GM23338 (cell line): ENCODE results near the gene CERS3.

ENCODE experiments used
- EZH2 ChIP-seq: fragments of 200-600 bp; sonication (generic); IDR thresholded peaks from one replicate; pipeline ENCODE4 v1.8.0; 2017; ENCODE audit warnings: antibody characterized with exemption, mild to moderate bottlenecking, low read depth; ENCODE audit not compliant: unreplicated experiment
- EZH2phosphoT487 ChIP-seq: fragments of 200-600 bp; sonication (generic); IDR thresholded peaks from one replicate; pipeline ENCODE4 v1.8.1; 2018; ENCODE audit warnings: antibody characterized with exemption; ENCODE audit not compliant: unreplicated experiment
- JUNB ChIP-seq: IDR thresholded peaks from one replicate; pipeline ENCODE4 v1.6.1; 2016; ENCODE audit warnings: antibody characterized with exemption; ENCODE audit not compliant: unreplicated experiment
- NANOG ChIP-seq: IDR thresholded peaks from 2 replicates; pipeline ENCODE4 v1.6.1; 2016; ENCODE audit warnings: antibody characterized with exemption, borderline replicate concordance
- POLR2AphosphoS5 ChIP-seq: IDR thresholded peaks from 2 replicates; pipeline ENCODE4 v1.6.1; 2016; ENCODE audit warnings: antibody characterized with exemption, low read depth
- STAT1 ChIP-seq: IDR thresholded peaks from one replicate; pipeline ENCODE4 v1.6.1; 2016; ENCODE audit warnings: antibody characterized with exemption; ENCODE audit not compliant: unreplicated experiment
- TF ChIP-seq, protein P1 (sequence below), 2 experiments: fragments of 200-600 bp in 1 of 2; sonication (generic) in 1 of 2; conservative IDR thresholded peaks; 2 replicates each; pipeline versions ENCODE4 v1.5.1 to v1.6.1; 2016 to 2017; ENCODE audit warnings: antibody characterized with exemption in 2 of 2, low read depth in 2 of 2, mild to moderate bottlenecking in 2 of 2, moderate library complexity in 1 of 2
- TF ChIP-seq, protein P2 (sequence below): IDR thresholded peaks from one replicate; pipeline ENCODE4 v1.6.1; 2018; ENCODE audit warnings: antibody characterized with exemption; ENCODE audit not compliant: unreplicated experiment
- TF ChIP-seq, protein P3 (sequence below): IDR thresholded peaks from 2 replicates; pipeline ENCODE4 v1.6.1; 2016; ENCODE audit warnings: antibody characterized with exemption

DNA sequence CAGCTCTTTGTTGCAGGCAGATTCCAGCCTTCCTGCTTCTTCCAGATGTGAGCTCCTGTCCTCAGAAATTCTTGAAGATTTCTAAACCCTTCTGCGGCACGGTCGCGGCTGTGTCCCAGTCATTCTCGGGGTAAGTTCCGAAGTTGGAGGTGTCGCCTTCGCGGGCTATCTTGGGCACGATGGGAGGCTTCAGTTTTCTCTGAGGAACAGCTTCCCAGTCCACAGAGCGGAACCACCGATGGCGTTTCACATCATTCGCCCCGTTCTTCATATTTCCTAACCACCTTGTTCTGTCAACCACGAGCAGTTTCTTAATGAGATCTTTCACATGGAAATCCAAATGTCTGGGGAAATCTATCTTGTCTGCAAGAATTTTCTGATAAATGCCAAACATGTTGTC lies 24.7 kb upstream of the CERS3 start:
- TF ChIP-seq, protein P1, sequence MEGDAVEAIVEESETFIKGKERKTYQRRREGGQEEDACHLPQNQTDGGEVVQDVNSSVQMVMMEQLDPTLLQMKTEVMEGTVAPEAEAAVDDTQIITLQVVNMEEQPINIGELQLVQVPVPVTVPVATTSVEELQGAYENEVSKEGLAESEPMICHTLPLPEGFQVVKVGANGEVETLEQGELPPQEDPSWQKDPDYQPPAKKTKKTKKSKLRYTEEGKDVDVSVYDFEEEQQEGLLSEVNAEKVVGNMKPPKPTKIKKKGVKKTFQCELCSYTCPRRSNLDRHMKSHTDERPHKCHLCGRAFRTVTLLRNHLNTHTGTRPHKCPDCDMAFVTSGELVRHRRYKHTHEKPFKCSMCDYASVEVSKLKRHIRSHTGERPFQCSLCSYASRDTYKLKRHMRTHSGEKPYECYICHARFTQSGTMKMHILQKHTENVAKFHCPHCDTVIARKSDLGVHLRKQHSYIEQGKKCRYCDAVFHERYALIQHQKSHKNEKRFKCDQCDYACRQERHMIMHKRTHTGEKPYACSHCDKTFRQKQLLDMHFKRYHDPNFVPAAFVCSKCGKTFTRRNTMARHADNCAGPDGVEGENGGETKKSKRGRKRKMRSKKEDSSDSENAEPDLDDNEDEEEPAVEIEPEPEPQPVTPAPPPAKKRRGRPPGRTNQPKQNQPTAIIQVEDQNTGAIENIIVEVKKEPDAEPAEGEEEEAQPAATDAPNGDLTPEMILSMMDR (conservative IDR thresholded peaks at IDR 0.05; ENCODE audit: low read depth in 2 of 2), result no peak
- TF ChIP-seq, protein P2, sequence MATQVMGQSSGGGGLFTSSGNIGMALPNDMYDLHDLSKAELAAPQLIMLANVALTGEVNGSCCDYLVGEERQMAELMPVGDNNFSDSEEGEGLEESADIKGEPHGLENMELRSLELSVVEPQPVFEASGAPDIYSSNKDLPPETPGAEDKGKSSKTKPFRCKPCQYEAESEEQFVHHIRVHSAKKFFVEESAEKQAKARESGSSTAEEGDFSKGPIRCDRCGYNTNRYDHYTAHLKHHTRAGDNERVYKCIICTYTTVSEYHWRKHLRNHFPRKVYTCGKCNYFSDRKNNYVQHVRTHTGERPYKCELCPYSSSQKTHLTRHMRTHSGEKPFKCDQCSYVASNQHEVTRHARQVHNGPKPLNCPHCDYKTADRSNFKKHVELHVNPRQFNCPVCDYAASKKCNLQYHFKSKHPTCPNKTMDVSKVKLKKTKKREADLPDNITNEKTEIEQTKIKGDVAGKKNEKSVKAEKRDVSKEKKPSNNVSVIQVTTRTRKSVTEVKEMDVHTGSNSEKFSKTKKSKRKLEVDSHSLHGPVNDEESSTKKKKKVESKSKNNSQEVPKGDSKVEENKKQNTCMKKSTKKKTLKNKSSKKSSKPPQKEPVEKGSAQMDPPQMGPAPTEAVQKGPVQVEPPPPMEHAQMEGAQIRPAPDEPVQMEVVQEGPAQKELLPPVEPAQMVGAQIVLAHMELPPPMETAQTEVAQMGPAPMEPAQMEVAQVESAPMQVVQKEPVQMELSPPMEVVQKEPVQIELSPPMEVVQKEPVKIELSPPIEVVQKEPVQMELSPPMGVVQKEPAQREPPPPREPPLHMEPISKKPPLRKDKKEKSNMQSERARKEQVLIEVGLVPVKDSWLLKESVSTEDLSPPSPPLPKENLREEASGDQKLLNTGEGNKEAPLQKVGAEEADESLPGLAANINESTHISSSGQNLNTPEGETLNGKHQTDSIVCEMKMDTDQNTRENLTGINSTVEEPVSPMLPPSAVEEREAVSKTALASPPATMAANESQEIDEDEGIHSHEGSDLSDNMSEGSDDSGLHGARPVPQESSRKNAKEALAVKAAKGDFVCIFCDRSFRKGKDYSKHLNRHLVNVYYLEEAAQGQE, result no peak
- TF ChIP-seq EZH2 (no peak), EZH2phosphoT487 (no peak), POLR2AphosphoS5 (no peak), JUNB (no peak), STAT1 (no peak), NANOG (no peak)
- TF ChIP-seq, protein P3, sequence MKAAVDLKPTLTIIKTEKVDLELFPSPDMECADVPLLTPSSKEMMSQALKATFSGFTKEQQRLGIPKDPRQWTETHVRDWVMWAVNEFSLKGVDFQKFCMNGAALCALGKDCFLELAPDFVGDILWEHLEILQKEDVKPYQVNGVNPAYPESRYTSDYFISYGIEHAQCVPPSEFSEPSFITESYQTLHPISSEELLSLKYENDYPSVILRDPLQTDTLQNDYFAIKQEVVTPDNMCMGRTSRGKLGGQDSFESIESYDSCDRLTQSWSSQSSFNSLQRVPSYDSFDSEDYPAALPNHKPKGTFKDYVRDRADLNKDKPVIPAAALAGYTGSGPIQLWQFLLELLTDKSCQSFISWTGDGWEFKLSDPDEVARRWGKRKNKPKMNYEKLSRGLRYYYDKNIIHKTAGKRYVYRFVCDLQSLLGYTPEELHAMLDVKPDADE, result no peak
